ENCODE data around the gene GLI2. TPM values are rescaled to one million over a fixed set of nuclear protein-coding genes. Genes with fewer than 3 reads are reported as not detected.

Gene GLI2
- total RNA-seq, 6 donors from 2014 or later: 0.61 to 8.8 (median 3.3) TPM

- no peak for DNase-seq
- TF ChIP-seq CTCF (IDR thresholded peaks at IDR 0.05): no peak
- no peak for TF ChIP-seq POLR2AphosphoS5 (IDR thresholded peaks at IDR 0.05)
- no peak for TF ChIP-seq EP300 (IDR thresholded peaks at IDR 0.05)
- H3K27ac ChIP-seq: no peak overlapping the region
- no peak overlapping the region for H3K4me3 ChIP-seq
- H3K36me3 ChIP-seq: no peaks in the 10 kb centered on the region
- no peaks in the 10 kb centered on the region for H3K27me3 ChIP-seq
- no peaks in the 10 kb centered on the region for H3K4me1 ChIP-seq
- no peaks in the 10 kb centered on the region for H3K9me3 ChIP-seq
- no peak for ATAC-seq (ENCODE audit: low FRiP score in 2 of 2)
- WGBS, 2 donors: 91 to 92% methylated on average over 16 to 17 of the region's 17 CpGs
Measured at GRCh38 chr2:120773186-120773800, 37.6 kb downstream of the GLI2 start.

GRCh38 chr2:120774557-120775160 lies 39.0 kb downstream of the GLI2 start:
- no peaks in the 10 kb centered on the region for H3K36me3 ChIP-seq
- H3K27ac ChIP-seq: no peak overlapping the region
- H3K9me3 ChIP-seq: no peaks in the 10 kb centered on the region
- WGBS, 2 donors: 88 to 89% methylated on average over 5 of the region's 5 CpGs
- H3K4me1 ChIP-seq: no peaks in the 10 kb centered on the region
- TF ChIP-seq CTCF (IDR thresholded peaks at IDR 0.05): no peak
- no peak for TF ChIP-seq EP300 (IDR thresholded peaks at IDR 0.05)
- TF ChIP-seq POLR2A (IDR thresholded peaks at IDR 0.05): no peak
- no peak for TF ChIP-seq POLR2AphosphoS5 (IDR thresholded peaks at IDR 0.05)
- no peak for DNase-seq
- no peak overlapping the region for H3K4me3 ChIP-seq
- no peak for ATAC-seq (ENCODE audit: low FRiP score in 2 of 2)
- H3K27me3 ChIP-seq: no peaks in the 10 kb centered on the region

GRCh38 chr2:120775194-120775593 lies 39.5 kb downstream of the GLI2 start:
- no peaks in the 10 kb centered on the region for H3K4me1 ChIP-seq
- H3K4me3 ChIP-seq: no peak overlapping the region
- no peaks in the 10 kb centered on the region for H3K9me3 ChIP-seq
- ATAC-seq (ENCODE audit: low FRiP score in 2 of 2) (no peak), DNase-seq (no peak)
- H3K27ac ChIP-seq: no peak overlapping the region
- TF ChIP-seq POLR2A (IDR thresholded peaks at IDR 0.05) (no peak), EP300 (IDR thresholded peaks at IDR 0.05) (no peak), CTCF (IDR thresholded peaks at IDR 0.05) (no peak), POLR2AphosphoS5 (IDR thresholded peaks at IDR 0.05) (no peak)
- H3K36me3 ChIP-seq: no peaks in the 10 kb centered on the region
- H3K27me3 ChIP-seq: no peaks in the 10 kb centered on the region
- WGBS, 2 donors: 89 to 93% methylated on average over 17 of the region's 17 CpGs

- no peak overlapping the region for H3K27ac ChIP-seq
- no peaks in the 10 kb centered on the region for H3K4me1 ChIP-seq
- ATAC-seq (ENCODE audit: low FRiP score in 2 of 2): no peak
- H3K4me3 ChIP-seq: no peak overlapping the region
- H3K36me3 ChIP-seq: no peaks in the 10 kb centered on the region
- no peak for DNase-seq
- TF ChIP-seq EP300 (IDR thresholded peaks at IDR 0.05) (no peak), POLR2A (IDR thresholded peaks at IDR 0.05) (no peak), CTCF (IDR thresholded peaks at IDR 0.05) (no peak), POLR2AphosphoS5 (IDR thresholded peaks at IDR 0.05) (no peak)
- H3K9me3 ChIP-seq: no peaks in the 10 kb centered on the region
- 87 to 90% methylated on average over 5 to 15 of the region's 15 CpGs for WGBS, 2 donors
- no peaks in the 10 kb centered on the region for H3K27me3 ChIP-seq
Measured at GRCh38 chr2:120775801-120776589, 40.3 kb downstream of the GLI2 start.

All from upper lobe of left lung (tissue), 6 donors.